Measurements from ENCODE around the gene RINL. TPM values are rescaled to one million over a fixed set of nuclear protein-coding genes. Genes with fewer than 3 reads are reported as not detected.

RINL gene
- total and polyA plus RNA-seq, 2 of the 4 experiments (the other 2 are of a cell fraction): 0.72 to 1.9 TPM

DNA sequence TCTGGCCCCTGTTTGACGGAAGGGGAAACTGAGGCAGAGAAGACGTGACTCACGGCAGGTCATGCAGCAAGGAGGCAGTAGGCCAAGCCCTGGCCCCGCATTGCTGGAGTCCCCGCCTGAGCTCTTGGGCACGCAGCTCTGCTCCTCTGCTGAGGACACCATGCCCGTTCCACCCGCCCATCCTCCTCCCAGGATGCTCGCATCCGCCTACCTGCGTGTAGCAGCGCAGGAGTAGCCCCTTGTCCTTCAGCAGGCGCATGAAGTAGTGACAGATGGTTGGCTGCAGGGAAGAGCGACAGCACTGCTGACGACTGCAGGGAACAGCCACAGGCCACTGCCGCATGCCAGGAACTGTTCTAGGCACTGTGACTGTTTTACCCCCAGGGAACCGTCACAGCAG, 10.8 kb upstream of the RINL start:
- Histone ChIP-seq H3K4me1 (ENCODE audit: control insufficient read depth, insufficient read depth, low read length) (no peaks in the 10 kb centered on the region), H3K27me3 (ENCODE audit: control insufficient read depth, insufficient read depth, low read length) (no peaks in the 10 kb centered on the region), H3K18ac (ENCODE audit: low read depth, low read length) (no peak overlapping the region), H3K27ac (ENCODE audit: insufficient read depth, low read length) (no peak overlapping the region), H4K91ac (ENCODE audit: insufficient read depth, low read depth, low read length) (no peak overlapping the region), H2AFZ (replicated peaks; ENCODE audit: low read length, poor library complexity) (no peak overlapping the region), H3K79me1 (ENCODE audit: low read depth in 1 of 2, low read length in 2 of 2) (no peaks in the 10 kb centered on the region), H3K36me3 (ENCODE audit: control insufficient read depth, insufficient read depth, low read length) (peaks cover 21% of the 10 kb centered on the region), H4K8ac (ENCODE audit: low read depth in 2 of 2, low read length in 2 of 2) (no peak overlapping the region), H3K14ac (replicated peaks; ENCODE audit: low read depth, low read length) (no peak overlapping the region), H4K20me1 (ENCODE audit: insufficient read depth, low read length) (no peaks in the 10 kb centered on the region; the same call in 1 of the 2 replicates), H2BK20ac (ENCODE audit: low read depth, low read length) (no peak overlapping the region), H2AK5ac (ENCODE audit: low read depth, low read length) (no peak overlapping the region), H2BK5ac (ENCODE audit: low read depth, low read length, poor library complexity, severe bottlenecking) (no peak overlapping the region), H3K56ac (ENCODE audit: extremely low read depth, insufficient read depth, low read length) (no peak overlapping the region), H2AK9ac (replicated peaks; ENCODE audit: low read depth, low read length, poor library complexity) (no peak overlapping the region), H2BK120ac (ENCODE audit: low read depth, low read length) (no peak overlapping the region), H3K9me3 (ENCODE audit: control insufficient read depth, insufficient read depth, low read length) (no peaks in the 10 kb centered on the region), H3K9ac (ENCODE audit: low read depth, low read length) (no peak overlapping the region), H3K23ac (ENCODE audit: low read depth, low read length) (no peak overlapping the region), H3K4ac (ENCODE audit: low read depth, low read length) (no peak overlapping the region), H2BK15ac (ENCODE audit: low read depth, low read length) (no peak overlapping the region), H4K5ac (ENCODE audit: low read depth, low read length) (no peak overlapping the region), H3K4me2 (ENCODE audit: low read depth, low read length) (no peak overlapping the region), H3K9me1 (ENCODE audit: insufficient read depth, low read length) (0 out of 2 replicates have a peak, but pooled peaks cover 2% of the 10 kb centered on the region), H3K4me3 (ENCODE audit: insufficient read depth, low read depth, low read length) (no peak overlapping the region)
- no TSS peak for BruUV-seq (replicated peaks)
- intact Hi-C loops (cut with micrococcal nuclease): no loop called here
- no peak for DNase-seq
- in situ Hi-C loops (cut with MboI; ENCODE audit: low sequenced_read_pairs): no loop called here
- TF ChIP-seq RFX5 (IDR thresholded peaks at IDR 0.05; ENCODE audit: low read depth, low read length) (no peak), CHD1 (IDR thresholded peaks at IDR 0.05; ENCODE audit: low read depth, low read length) (no peak), RCOR1 (IDR thresholded peaks at IDR 0.05; ENCODE audit: insufficient replicate concordance, low read length) (no peak), FOS (IDR thresholded peaks at IDR 0.05; ENCODE audit: low read depth, low read length) (no peak), MAFK (IDR thresholded peaks at IDR 0.05; ENCODE audit: low read depth, low read length) (no peak), RAD21 (IDR thresholded peaks at IDR 0.05; ENCODE audit: low read length) (no peak), NFE2L2 (IDR thresholded peaks at IDR 0.05; ENCODE audit: low read depth, low read length) (no peak), CEBPB (IDR thresholded peaks at IDR 0.05; ENCODE audit: low read depth, low read length) (no peak), USF2 (IDR thresholded peaks at IDR 0.05; ENCODE audit: low read depth, low read length) (no peak), MXI1 (IDR thresholded peaks at IDR 0.05; ENCODE audit: borderline replicate concordance, low read depth, low read length) (no peak), POLR2A (IDR thresholded peaks at IDR 0.05; ENCODE audit: low read depth, low read length) (no peak)
- TF ChIP-seq, protein P1, sequence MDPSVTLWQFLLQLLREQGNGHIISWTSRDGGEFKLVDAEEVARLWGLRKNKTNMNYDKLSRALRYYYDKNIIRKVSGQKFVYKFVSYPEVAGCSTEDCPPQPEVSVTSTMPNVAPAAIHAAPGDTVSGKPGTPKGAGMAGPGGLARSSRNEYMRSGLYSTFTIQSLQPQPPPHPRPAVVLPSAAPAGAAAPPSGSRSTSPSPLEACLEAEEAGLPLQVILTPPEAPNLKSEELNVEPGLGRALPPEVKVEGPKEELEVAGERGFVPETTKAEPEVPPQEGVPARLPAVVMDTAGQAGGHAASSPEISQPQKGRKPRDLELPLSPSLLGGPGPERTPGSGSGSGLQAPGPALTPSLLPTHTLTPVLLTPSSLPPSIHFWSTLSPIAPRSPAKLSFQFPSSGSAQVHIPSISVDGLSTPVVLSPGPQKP (IDR thresholded peaks at IDR 0.05; ENCODE audit: borderline replicate concordance, low read depth, low read length): no peak
- ChIA-PET CTCF (no interaction called here), POLR2A (ENCODE audit: unreplicated experiment) (no interaction called here)
- no peak for ATAC-seq (ENCODE audit: low read depth)
- 90% methylated on average over 9 of the region's 17 CpGs; no CpG with 5 or more reads in 1 of the 2 experiments for WGBS, 2 experiments (ENCODE audit: extremely low coverage in 2 of 2, insufficient read length in 1 of 2)
- dilution Hi-C loops (cut with HindIII; ENCODE audit: low sequenced_read_pairs, unreplicated experiment): no loop called here
